Left lung (tissue), 10 donors: ENCODE measurements around the gene KCNIP4. TPM values are rescaled to one million over a fixed set of nuclear protein-coding genes. Genes with fewer than 3 reads are reported as not detected.

Source experiments
- ATAC-seq: fragments of 200-7000 bp; cut with Tn5 transposase; one replicate; pipeline ENCODE4 v1.9.1; 2020; ENCODE audit warnings: moderate library complexity
- DNase-seq, 4 donors: peaks; one replicate each; pipeline ENCODE4 v3.0.0-alpha.2; 2013 to 2020
- H3K27ac ChIP-seq, 2 donors: fragments of 200-600 bp; sonication (generic) in 1 of 2; one replicate each; pipeline versions ENCODE4 v1.5.0 to v1.8.0; 2020 to 2021
- H3K27me3 ChIP-seq, 2 donors: fragments of 200-600 bp; sonication (generic) in 1 of 2; one replicate each; pipeline versions ENCODE4 v1.5.0 to v1.8.0; 2020 to 2021
- H3K36me3 ChIP-seq, 2 donors: fragments of 200-600 bp; sonication (generic) in 1 of 2; one replicate each; pipeline versions ENCODE4 v1.5.0 to v1.8.0; 2020 to 2021
- H3K4me1 ChIP-seq, 2 donors: fragments of 200-600 bp; one replicate each; pipeline ENCODE4 v1.8.0; 2021
- H3K4me3 ChIP-seq, 2 donors: fragments of 200-600 bp; sonication (generic) in 1 of 2; one replicate each; pipeline versions ENCODE4 v1.5.0 to v1.8.0; 2020 to 2021; ENCODE audit warnings: mild to moderate bottlenecking in 1 of 2
- H3K9me3 ChIP-seq, 2 donors: fragments of 200-600 bp; sonication (generic) in 1 of 2; one replicate each; pipeline versions ENCODE4 v1.5.0 to v1.8.0; 2020 to 2021
- intact Hi-C, 2 donors: fragments of 100-400 bp; cut with DNase I; formaldehyde crosslinking; loops; one replicate each; pipeline versions ENCODE4 v1.11.2 to v1.14.2; 2022
- polyA plus RNA-seq, 6 donors: library from polyadenylated mRNA; unstranded; fragments of 120-200 nt; gene quantifications; one replicate each; pipeline ENCODE4 v1.2.1, GENCODE V29; 2013; ENCODE audit not compliant: insufficient read length in 6 of 6
- total RNA-seq, 2 donors: library from RNA; stranded (reverse); fragmentation: NEBNext Ultra II Directional; extraction: Animal tissue kit (Norgen Biotek cat#: 25700); gene quantifications; one replicate each; pipeline ENCODE4 v1.2.1, GENCODE V29; 2021
- TF ChIP-seq, protein P1 (sequence below), 2 donors: fragments of 200-600 bp; sonication (generic) in 1 of 2; IDR thresholded peaks; one replicate each; pipeline versions ENCODE4 v1.5.0 to v1.8.0; 2021; ENCODE audit warnings: antibody characterized with exemption in 2 of 2
- donor health status: DM: no; HTN: yes; CAD: no.
- donor health status: DM: no; HTN: no; CAD: no.

The KCNIP4 gene
- total and polyA plus RNA-seq, 8 donors: 2.8 to 5.4 (median 4.9) TPM; not detected in 2

- intact Hi-C loops: no loop called here
- TF ChIP-seq, protein P1, sequence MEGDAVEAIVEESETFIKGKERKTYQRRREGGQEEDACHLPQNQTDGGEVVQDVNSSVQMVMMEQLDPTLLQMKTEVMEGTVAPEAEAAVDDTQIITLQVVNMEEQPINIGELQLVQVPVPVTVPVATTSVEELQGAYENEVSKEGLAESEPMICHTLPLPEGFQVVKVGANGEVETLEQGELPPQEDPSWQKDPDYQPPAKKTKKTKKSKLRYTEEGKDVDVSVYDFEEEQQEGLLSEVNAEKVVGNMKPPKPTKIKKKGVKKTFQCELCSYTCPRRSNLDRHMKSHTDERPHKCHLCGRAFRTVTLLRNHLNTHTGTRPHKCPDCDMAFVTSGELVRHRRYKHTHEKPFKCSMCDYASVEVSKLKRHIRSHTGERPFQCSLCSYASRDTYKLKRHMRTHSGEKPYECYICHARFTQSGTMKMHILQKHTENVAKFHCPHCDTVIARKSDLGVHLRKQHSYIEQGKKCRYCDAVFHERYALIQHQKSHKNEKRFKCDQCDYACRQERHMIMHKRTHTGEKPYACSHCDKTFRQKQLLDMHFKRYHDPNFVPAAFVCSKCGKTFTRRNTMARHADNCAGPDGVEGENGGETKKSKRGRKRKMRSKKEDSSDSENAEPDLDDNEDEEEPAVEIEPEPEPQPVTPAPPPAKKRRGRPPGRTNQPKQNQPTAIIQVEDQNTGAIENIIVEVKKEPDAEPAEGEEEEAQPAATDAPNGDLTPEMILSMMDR (IDR thresholded peaks at IDR 0.05): no peak
- no peak overlapping the region for H3K27ac ChIP-seq
- ATAC-seq: no peak
- H3K36me3 ChIP-seq: no peaks in the 10 kb centered on the region
- H3K4me3 ChIP-seq: no peak overlapping the region
- no peaks in the 10 kb centered on the region for H3K4me1 ChIP-seq
- DNase-seq: no peak
- no peaks in the 10 kb centered on the region for H3K9me3 ChIP-seq
- no peaks in the 10 kb centered on the region for H3K27me3 ChIP-seq
Observed at GRCh38 chr4:21645776-21646175, 302.8 kb downstream of the KCNIP4 start.

DNA sequence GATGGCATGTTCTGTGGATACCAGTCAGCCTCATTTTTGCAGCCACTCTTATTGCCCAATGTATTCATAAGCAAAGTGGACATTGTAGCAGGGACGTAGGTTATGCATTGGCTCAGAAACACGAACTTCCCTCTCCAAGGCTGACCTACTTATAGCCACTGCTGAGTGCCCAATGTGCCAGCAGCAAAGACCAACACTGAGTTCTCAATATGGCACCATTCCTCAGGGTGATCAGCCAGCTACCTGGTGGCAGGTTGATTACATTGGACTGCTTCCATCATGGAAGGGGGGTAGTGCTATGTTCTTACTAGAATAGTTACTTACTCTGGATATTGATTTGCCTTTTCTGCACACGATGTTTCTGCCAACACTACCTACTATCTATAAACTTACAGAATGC lies 306.9 kb downstream of the KCNIP4 start:
- no peak overlapping the region for H3K27ac ChIP-seq
- TF ChIP-seq, protein P1 (IDR thresholded peaks at IDR 0.05): no peak
- no peak overlapping the region for H3K4me3 ChIP-seq
- H3K27me3 ChIP-seq: no peaks in the 10 kb centered on the region
- intact Hi-C loops: no loop called here
- DNase-seq (no peak), ATAC-seq (no peak)
- no peaks in the 10 kb centered on the region for H3K9me3 ChIP-seq
- H3K36me3 ChIP-seq: no peaks in the 10 kb centered on the region
- no peaks in the 10 kb centered on the region for H3K4me1 ChIP-seq

GRCh38 chr4:21638171-21638725 lies 310.3 kb downstream of the KCNIP4 start:
- Histone ChIP-seq H3K4me3 (no peak overlapping the region), H3K27ac (no peak overlapping the region), H3K9me3 (no peaks in the 10 kb centered on the region), H3K4me1 (no peaks in the 10 kb centered on the region), H3K36me3 (no peaks in the 10 kb centered on the region), H3K27me3 (no peaks in the 10 kb centered on the region)
- ATAC-seq (no peak), DNase-seq (no peak)
- TF ChIP-seq, protein P1 (IDR thresholded peaks at IDR 0.05): no peak
- intact Hi-C loops: no loop called here

DNA sequence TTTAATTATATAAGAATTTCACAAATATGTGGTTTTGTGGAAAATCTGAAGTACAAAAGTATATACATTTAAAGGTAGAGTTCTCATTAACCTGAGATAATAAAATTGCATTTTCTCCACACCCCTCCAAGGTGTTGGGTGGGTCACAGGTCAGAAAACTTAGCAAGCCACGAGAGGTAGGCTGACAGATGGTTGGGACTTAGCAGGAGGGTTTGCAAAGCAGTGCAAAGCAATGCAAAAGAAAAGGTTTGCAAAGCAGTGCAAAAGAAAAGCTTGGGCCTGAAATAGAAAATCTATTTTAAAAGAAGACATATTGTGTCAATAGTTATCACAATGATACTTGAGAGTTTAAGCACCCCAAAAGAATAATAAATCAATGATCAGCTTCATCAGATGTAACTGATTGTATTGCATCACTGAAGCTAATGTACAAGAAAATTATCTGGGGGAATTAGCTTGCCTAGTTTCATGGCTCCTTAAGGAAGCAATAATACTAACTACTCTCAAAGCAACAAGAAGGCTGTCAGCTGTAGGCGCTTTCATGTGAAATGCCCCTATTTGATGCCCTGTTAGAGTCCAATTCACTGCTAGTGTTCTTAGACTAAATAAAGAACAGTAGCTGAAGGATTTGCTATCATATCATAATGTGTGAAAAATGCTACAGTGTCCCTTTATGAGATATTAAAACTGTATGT lies 319.5 kb downstream of the KCNIP4 start:
- DNase-seq: no peak
- H3K36me3 ChIP-seq: no peaks in the 10 kb centered on the region
- no peak for ATAC-seq
- H3K27ac ChIP-seq: no peak overlapping the region
- TF ChIP-seq, protein P1 (IDR thresholded peaks at IDR 0.05): no peak
- no peaks in the 10 kb centered on the region for H3K4me1 ChIP-seq
- no peaks in the 10 kb centered on the region for H3K27me3 ChIP-seq
- H3K4me3 ChIP-seq: no peak overlapping the region
- intact Hi-C loops: no loop called here
- no peaks in the 10 kb centered on the region for H3K9me3 ChIP-seq

- Histone ChIP-seq H3K36me3 (no peaks in the 10 kb centered on the region), H3K9me3 (no peaks in the 10 kb centered on the region), H3K27me3 (no peaks in the 10 kb centered on the region), H3K27ac (no peak overlapping the region), H3K4me1 (no peaks in the 10 kb centered on the region), H3K4me3 (no peak overlapping the region)
- ATAC-seq (no peak), DNase-seq (no peak)
- intact Hi-C loops: no loop called here
- TF ChIP-seq, protein P1 (IDR thresholded peaks at IDR 0.05): no peak
Observed at GRCh38 chr4:21628116-21628670, 320.4 kb downstream of the KCNIP4 start.
